Adipose tissue (tissue), 3 donors: ENCODE results near the gene VPS52. TPM values are rescaled to one million over a fixed set of nuclear protein-coding genes. Genes with fewer than 3 reads are reported as not detected.
A peak's percentile ranks its signal among the peaks of the same experiment; 100 is the strongest.

ENCODE experiments used
- H3K27ac ChIP-seq: one replicate; pipeline ENCODE4 v1.5.1; 2013; ENCODE audit warnings: low read depth, low read length
- WGBS, 3 donors: extraction: QIAGEN DNeasy Blood & Tissue Kit; methylation state at CpG; one replicate each; pipeline ENCODE4 v1.1.7; 2013; 5-methylcytosine and 5-hydroxymethylcytosine counted together
- polyA plus RNA-seq, 3 donors: library from polyadenylated mRNA; stranded (reverse); fragments of 200-250 nt; gene quantifications; one replicate each; pipeline ENCODE4 v1.2.3, GENCODE V29; 2013
- donor health status: healthy with polysubstance abuse.
- donor health status: Bipolar disorder and iron deficiency.
- donor health status: healthy.

VPS52 gene, protein sequence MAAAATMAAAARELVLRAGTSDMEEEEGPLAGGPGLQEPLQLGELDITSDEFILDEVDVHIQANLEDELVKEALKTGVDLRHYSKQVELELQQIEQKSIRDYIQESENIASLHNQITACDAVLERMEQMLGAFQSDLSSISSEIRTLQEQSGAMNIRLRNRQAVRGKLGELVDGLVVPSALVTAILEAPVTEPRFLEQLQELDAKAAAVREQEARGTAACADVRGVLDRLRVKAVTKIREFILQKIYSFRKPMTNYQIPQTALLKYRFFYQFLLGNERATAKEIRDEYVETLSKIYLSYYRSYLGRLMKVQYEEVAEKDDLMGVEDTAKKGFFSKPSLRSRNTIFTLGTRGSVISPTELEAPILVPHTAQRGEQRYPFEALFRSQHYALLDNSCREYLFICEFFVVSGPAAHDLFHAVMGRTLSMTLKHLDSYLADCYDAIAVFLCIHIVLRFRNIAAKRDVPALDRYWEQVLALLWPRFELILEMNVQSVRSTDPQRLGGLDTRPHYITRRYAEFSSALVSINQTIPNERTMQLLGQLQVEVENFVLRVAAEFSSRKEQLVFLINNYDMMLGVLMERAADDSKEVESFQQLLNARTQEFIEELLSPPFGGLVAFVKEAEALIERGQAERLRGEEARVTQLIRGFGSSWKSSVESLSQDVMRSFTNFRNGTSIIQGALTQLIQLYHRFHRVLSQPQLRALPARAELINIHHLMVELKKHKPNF
- polyA plus RNA-seq = 10 to 100 TPM; 34.7 to 40.3 (median 36.9) TPM

DNA sequence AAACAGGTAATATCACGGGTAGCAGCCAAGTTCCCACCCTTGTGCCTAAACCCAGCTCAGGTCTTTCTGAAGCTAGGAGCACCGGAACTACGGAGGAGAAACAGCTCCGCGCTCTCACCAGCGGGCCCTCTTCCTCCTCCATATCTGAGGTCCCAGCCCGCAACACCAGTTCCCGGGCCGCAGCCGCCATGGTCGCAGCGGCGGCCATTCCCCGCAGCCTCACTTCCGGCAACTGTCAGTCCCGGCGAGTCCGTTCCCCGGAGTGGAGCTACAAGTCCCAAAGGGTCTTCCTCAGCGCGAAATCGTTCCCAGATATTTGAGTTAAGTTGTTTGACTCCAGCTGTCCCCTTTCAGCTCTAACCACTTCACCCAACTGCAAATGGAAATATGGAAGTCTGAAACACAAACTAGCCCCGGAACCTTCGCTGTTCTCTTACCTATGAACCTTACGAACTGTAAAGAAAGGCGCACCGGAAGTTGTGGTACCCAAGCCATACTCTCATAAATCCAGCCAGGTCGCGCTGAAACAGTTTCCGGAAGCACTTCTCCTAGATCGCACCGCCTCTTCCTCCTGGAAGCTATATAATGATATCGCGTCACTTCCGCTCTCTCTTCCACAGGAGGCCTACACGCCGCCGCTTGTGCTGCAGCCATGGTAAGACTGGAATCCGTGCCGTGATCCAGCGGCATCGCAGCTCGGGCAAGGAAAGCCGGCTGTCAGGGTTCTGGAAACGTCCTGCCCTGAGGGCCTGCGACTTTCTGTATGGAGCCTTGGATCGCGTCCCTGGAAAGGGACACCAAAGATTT lies at the start of gene VPS52, which contains the start of gene RPS18:
Gene VPS52, minus strand, starts transcription at position 409 of the 807 bp plus-strand sequence. Its CDS starts 201 bp downstream, at position 208.
Gene RPS18, plus strand, starts transcription at position 608 of the 807 bp plus-strand sequence. Its CDS starts 45 bp downstream, at position 653.
- H3K27ac ChIP-seq = peak within 1 kb of the TSS; percentile 85
- WGBS, 3 donors = 0% methylated on average over 48 of the region's 48 CpGs

DNA sequence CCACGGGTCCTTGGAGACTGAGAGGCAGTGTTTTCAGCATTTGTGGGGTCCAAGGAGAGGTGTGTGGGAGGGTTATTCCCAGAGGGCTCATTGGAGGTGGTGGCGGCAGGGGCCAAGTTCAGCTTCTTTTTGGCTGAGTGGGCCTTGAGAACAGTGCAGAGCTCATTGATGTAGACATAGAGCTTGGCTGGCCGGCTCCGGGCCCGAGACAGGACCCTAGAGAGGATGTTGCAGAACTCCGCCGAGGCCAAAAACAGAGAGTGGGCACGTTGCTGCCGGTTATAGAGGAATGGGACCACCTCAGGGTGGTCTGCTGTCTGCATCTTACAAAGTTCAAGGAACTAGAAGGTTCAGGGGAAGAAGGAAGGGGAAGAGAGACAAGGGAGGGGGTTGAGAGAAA lies 49.6 kb upstream of the VPS52 start:
- WGBS, 3 donors = 60 to 75% (median 69%) methylated on average over 9 of the region's 9 CpGs
- no peak overlapping the region for H3K27ac ChIP-seq

DNA sequence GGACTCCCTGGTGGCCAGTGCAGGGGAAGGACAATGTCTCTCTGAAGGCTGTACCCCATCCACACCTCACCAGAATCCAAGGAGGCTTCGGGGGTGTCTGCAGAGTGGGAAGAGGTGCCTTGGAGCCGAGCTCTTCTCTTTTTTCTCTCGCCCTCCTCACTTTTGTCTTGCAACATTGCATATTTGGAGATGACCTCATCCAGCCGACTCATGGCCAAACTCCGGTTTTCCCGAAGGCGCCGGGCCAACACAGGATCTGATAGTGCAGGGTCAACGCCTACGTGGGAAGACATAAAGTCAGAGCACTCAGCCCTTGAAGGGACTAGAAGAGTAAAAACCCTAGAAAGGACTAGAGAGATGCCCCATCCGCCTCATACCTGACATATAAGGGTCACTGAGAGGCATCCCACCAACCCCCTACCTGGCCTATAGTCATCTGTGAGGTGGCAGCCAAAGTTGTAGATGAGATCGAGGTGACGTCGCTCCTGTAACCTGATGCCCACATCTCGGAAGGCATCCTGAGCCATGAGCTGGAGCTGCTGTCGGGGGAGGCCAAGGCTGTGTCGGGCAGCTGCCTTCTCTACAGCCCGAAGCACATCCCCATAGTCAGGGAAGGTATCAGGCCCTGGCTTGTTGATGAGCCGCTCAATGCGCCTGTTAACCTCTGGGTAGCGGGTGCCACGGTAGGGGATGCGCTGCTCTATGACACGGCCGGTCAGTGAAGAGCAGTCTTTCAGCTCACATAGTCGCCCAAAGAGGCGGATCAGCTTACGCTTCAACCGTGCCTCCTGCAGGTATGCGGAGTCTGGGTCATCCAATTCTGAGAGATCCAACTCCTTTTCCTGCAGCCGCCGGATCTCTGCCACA lies 48.9 kb upstream of the VPS52 start:
- no peak overlapping the region for H3K27ac ChIP-seq
- WGBS, 3 donors = 72 to 75% (median 72%) methylated on average over 32 of the region's 32 CpGs

DNA sequence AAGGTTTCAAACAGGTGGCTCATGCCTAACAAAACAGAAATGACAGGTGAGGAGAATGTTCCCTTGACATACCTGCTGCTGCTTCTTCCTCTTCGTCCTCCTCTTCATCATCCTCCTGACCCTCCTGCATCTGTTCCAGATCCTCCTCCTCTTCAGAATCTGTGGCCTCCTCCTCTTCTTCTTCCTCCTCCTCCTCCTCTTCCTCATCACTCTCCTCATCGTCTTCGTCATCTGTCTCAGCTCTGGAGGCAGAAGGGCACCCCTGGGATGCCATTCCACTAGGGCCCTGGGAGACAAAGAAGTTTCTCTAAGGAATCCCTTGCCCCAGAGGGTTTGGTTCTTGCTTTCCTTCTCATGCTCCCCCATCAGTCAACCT lies 48.3 kb upstream of the VPS52 start:
- H3K27ac ChIP-seq = no peak overlapping the region
- whole genome bisulfite sequencing, 3 donors = 84 to 85% (median 85%) methylated on average over 3 of the region's 3 CpGs

DNA sequence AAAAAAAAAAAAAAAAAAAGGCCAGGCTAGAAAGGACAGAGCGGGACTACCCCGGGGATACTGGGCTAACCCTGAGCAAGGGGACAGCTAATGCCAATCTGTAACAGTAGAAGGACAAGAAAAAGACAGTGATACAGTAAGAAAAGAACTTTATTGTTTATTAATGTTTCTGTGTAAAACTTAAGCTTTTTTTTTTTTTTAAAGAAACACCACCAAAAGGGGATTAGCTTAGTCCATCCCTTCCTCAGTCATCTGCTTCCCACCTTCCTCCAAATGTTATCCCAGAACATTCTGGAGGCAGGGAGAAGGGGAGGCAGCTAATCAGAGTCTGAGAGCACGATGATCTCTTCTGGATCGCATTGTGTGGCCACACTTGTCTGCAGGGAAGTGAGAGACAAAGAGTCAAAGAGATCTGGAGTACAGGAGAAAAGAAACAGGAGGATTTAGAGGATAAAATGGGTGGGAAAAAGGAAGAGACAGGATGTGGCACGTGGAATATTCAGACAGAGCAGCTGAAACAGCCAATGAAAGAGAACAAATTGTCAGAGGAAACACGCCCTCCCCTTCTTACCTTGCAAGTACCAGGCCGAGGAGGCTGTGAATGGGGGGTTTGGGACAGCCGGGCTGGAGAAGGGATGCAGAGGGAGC lies 46.9 kb upstream of the VPS52 start:
- H3K27ac ChIP-seq = no peak overlapping the region
- WGBS, 3 donors = 69 to 74% (median 70%) methylated on average over 8 of the region's 8 CpGs

DNA sequence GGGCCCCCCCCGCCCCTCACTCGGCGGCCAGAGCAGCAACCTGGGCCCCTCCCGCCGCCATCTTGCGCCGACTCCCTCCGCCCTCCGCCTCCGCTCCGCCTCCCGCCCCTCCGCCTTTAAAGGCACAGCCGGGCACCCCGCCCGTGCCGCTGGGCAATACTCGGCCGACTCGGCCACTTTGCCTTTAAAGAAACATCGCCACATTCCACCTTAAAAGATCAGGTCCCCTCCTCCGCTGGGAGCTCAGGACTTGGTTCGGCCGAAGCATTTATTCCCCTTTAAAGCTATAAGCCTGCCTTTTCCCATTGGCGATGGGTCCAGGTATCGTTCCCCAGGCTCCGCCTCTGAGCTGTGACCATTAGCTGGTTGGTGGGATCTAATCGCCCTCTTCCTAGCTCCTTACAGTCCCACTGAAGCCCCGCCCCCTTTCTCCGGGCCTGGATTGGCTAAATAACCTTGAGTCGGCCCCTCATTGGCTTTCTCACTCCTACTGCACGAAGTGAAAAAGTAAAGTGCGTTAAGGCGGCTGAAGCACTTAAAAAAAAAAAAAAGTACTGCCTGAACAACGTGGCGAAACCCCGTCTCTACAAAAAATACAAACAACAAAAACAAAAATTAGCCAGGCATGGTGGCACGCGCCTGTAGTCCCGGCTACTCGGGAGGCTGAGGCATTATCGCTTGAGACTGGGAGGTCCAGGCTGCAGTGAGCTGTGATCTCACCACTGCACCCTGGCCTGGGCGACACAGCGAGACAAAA lies 46.2 kb upstream of the VPS52 start, which contains the start of gene ZBTB22:
Gene ZBTB22, minus strand, starts transcription at position 76 of the 757 bp plus-strand sequence. CDS start 828 bp downstream, outside the sequence.
- no peak within 1 kb of the TSS for H3K27ac ChIP-seq
- WGBS, 3 donors = 1 to 2% (median 2%) methylated on average over 43 to 44 of the region's 44 CpGs

DNA sequence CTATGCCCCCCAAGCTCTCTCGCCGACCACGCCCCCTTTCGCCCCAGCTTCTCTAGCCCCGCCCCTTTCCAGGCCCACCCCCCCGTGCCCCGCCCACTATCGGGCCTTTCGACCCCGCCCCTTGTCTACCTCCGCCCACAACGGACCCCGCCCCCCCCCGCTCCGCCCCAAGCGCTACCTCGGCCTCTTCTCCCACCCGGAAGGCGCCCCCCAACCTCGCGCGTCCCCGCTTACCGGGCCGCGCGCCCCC lies 45.7 kb upstream of the VPS52 start:
- no peak overlapping the region for H3K27ac ChIP-seq
- 0% methylated on average over 15 to 26 of the region's 27 CpGs for WGBS, 3 donors

DNA sequence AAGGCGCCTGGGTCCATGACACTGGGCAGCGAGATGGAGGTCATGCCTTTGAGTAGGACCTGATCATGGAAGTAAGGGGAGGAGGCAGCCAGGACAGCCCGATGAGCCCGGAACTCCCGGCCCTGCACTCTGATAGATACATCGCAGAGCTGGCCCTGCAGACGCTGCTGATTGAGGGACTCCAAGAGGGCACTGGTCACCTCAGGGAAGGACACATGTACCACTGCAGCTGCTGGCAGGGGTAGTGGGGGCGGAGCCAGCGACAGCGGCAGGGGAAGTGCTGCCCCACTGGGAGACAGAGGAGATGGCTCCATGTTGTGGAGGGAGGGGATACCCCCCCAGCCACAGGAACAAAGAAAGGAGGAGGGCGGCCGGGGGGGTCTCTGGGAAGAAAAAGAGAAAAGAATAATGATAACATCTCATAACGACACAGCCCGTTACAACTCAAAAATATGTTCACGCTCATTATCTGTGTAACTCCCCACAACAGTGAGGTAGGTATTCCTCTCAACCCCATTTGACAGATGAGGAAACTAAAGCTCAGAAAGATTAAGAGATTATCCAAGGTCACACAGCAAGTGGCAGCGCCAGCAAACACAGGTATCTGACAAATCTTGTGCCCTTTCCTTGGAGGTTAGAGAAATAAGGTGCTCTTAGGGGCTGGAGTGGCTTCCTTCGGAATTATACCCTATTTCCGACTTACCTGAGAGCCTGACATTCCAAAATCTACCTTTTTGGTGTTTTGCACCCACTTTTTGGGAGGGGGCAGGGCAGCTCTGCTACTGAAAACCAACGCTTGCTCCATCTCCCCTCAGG lies 45.1 kb upstream of the VPS52 start:
- WGBS, 3 donors = 64 to 77% (median 73%) methylated on average over 19 of the region's 19 CpGs
- H3K27ac ChIP-seq = no peak overlapping the region

DNA sequence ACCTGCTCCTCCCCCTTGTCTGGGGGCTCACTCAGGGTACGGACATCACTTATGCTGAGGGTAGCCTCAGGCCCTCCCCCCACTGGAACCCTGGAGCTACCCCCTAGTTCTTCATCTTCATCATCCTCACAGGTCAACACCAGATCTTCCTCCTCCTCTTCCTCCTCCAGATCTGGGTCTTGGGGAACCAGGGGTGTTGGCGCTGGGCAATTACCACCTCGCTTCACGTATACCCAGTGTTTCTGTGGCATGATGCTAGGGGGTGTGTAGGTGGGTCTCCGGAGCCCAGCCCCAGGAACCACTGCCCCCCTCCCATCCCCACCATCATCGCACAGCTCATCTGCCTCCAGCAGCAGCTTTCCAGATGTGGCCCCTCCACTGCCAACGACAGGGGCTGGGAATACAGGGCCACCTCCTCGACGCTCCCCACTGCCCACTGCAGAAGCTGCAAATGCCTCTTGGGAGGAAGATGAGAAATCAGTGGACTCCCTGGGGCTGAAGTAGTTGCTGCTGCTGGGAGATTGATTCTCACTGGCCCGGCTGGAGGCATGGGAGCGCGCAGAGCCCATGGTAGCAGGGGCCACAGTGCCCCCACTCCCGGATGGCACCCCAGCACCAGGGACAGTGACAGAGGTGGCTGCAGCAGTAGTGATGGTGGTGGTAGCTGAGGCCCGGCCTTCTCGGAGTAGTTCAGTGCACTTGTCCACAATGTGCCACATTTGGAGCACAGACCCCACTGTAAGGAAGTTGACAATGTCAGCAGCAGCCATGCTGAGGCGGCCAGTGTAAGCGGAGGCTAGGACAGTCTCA lies 44.3 kb upstream of the VPS52 start:
- WGBS, 3 donors = 89 to 91% (median 90%) methylated on average over 17 of the region's 17 CpGs
- no peak overlapping the region for H3K27ac ChIP-seq

DNA sequence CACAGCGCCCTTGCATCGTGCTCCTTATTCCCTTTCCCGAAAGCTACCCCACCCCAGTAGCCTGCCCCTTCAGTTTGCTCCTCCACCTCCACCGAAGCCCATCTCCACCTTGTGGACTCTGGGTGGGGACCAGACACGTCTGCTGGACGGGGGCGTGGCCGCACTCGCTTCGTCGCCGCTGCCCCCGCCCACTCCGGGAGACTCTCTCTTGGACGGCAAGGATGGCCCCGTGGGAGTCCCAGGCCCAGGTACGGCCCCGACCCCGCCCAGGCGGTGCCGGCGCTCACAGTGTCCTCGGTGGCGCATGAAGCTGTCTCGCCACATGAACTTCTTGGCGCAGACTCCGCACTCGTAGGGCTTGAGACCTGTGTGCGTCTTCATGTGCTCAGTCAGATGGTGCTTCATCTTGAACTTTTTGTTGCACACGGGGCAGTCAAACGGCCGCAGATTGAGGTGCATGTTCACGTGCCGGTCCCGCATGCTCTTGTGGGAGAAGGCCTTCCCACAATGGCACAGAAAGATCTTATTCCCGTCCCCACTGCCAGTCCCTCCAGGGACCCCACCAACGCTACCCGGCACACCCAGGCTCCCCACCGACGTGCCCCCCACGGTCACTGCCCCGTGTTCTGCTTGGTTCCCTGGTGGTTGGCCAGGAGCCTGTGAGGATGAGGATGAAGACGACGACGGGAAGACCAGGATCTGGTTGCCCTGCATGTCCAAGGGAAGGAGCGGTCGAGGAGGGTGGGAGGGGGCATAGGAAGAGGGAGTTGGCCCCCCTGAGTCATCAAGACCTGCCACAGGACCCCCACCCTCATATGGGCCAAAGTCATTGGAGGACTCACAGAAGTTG lies 43.5 kb upstream of the VPS52 start:
- peak overlapping the region; percentile 25 for H3K27ac ChIP-seq
- 42 to 44% (median 42%) methylated on average over 47 of the region's 47 CpGs for WGBS, 3 donors

DNA sequence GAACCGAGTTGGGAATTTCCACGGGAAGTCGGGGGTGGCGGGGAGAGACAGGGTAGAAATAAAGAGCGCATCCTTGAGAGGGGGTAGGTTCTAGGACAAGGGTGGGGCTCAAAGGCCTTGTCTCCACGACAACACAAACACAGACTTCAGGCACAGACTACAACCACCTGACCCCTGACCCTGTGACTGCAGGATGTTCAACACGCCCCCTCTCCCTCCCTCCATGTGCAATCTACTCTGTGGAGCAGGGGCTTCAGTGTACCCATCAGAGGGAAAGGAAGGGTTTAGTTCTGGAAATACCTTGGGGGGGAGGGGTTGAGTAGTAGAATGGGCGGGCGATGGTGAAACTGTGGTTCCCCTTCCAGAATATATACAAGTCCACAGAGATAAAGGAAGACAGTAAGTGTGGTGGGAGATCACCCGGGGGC lies 42.9 kb upstream of the VPS52 start:
- H3K27ac ChIP-seq = peak overlapping the region; percentile 25
- WGBS, 3 donors = 1 to 5% (median 1%) methylated on average over 10 of the region's 10 CpGs

DNA sequence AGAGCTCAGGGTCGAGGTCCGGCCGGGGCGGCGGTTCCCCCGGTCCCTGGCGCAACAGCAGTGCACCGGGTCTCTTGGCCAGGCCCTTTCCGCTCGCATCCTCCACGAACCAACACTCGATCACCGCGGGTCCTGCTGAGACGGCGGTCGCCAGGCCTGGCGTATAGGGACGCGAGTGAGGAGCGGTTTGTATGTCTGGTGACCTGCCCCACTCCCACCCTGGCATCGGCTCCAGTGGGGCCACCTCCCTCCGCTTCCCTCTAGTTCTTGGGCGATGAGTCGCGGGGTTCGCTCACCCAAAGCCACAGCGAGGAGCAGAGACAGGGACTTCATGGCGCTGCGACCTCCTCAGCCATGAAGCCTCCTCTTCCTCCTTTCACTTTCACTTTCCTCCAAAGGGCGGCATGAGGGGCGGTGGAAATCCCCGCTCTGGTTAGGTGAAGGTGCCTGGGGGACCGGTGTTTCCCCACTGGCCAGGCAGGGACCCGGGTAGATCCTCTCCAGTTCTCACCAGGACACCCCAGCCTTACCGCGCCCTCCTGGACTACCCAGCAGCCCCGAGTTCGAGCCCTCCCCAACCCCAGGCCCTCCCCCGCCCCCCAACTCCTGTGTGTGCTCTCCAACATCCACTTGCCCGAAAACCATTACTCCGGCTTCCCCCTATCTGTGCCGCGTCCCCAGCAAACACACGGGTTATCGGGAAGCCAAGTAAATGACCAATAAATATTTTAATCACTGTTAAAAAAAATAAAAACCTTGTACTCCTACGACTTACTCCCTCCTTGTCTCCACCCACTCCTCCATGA lies 42.2 kb upstream of the VPS52 start, which contains the start of gene TAPBP:
Gene TAPBP, minus strand, starts transcription at position 370 of the 806 bp plus-strand sequence. Its CDS starts 37 bp downstream, at position 333.
- peak within 1 kb of the TSS; percentile 85 for H3K27ac ChIP-seq
- 0 to 1% (median 0%) methylated on average over 46 to 47 of the region's 47 CpGs for WGBS, 3 donors

DNA sequence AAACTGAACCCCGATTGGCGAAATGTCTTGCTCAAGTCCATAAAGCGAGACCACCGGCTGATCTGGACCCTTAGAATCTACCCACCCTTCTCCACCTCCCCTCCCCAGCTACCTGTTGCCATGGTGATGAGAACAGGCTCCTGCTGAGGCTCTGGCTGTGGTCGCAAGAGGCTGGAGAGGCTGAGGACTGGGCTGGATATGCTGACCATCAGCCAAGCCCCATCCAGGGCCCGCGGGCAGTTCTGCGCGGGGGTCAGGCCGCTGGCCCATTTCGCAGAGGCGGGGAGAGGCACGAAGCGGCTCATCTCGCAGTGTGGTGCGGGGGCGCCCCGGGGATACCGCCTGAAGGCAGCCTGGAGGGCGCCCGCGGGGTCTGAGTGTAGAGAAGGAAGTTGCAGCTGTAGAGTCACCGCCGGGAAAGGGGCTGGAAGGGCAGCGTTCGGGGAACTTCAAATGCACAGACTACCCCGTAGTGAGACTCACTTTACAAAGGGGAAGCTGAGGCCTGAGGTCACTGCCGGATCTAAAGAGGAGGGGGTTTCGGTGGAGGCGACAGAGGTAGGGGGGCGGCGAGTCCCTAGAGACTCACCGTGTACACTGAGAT lies 41.5 kb upstream of the VPS52 start:
- peak overlapping the region; percentile 85 for H3K27ac ChIP-seq
- 0 to 1% (median 1%) methylated on average over 33 of the region's 33 CpGs for WGBS, 3 donors
